C1 segment of cervical spinal cord (tissue), 14 donors: Measurements from ENCODE around the gene CYBRD1.
A peak's percentile ranks its signal among the peaks of the same experiment; 100 is the strongest.

Experiments
- DNase-seq, 14 donors: peaks; one replicate each; lab custom pipeline; 2025; lab: John Stamatoyannopoulos, UW

Gene CYBRD1

DNA sequence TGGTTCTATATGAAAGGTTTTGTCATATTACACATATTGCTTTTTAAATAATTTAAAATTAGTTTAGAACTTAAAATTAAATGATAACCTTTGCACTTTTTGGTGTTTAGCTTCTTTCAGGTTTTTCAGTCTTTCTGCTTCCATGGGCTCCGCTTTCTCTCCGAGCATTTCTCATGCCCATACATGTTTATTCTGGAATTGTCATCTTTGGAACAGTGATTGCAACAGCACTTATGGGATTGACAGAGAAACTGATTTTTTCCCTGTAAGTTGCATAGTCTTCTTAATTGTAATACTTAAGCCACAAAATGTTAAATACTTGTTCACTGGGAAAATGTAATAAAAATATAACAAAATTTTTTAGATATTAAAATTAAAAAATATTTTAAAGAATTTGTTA is 31.0 kb downstream of the CYBRD1 start:
- no peak for DNase-seq

DNA sequence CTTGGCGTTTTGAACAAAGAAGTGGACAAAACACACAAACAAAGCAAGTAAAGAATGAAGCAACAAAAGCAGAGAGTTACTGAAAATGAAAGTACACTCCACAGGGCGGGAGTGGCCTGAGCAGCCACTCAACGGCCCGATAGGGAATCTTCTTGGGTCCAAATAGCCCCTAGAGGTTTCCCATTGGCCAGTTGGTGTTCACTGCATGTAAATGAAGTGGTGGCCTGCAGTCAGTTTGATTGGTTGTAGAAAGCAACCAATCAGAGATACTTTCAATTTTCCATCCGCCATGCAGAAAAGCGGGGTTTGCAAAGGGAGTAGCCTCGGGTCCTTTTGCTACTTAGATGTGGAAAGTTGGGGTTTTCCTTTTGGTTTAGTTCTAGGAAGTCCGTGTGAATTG is 31.6 kb downstream of the CYBRD1 start:
- DNase-seq = peak in 8 of 14 donors; percentile 2 to 49 (median 12)

DNA sequence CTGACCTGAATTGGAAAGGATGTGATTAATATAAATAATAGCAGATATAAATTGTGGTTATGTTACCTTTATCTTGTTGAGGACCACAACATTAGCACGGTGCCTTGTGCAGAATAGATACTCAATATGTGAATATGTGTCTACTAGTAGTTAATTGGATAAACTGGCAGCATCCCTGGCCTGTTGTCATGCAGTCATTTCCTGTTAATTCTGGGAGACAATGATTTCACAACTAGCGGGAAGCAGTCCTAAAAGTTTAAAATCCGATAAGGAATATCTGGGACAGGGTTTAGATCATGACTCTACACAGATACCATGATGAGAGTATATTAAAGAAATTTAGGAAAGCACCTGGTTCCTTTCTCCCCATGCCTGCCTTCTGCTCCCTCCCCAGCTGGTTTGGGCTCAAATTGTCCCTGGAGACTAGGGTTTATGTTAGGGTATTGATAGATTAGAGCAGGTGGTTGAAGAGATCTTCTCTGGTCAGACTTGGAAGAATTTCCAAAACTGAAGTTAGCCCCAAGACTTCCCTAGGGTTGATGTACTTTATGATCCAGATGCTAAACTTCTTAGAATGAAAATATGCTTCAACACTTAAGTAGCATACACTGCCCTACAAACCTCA is 32.8 kb downstream of the CYBRD1 start:
- DNase-seq = no peak

DNA sequence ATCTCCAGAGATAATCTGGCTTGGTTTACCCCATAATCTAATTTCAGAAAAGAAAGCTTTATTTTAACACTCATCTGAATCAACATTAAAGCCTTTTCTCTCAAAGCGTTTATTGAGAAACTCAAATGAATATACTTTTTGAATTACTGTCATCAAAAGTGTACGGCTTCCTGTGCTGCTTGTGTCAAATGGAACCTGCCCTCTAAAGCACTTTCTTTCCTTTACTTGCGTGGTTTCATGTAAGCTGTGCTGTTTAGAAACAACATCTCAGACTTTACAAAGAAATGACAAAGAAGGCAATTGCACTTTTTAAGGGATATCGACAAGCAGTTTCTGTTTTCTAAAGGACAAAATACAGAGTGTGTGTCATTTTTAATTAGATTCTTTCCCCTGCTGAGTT is 35.1 kb downstream of the CYBRD1 start:
- DNase-seq = no peak

DNA sequence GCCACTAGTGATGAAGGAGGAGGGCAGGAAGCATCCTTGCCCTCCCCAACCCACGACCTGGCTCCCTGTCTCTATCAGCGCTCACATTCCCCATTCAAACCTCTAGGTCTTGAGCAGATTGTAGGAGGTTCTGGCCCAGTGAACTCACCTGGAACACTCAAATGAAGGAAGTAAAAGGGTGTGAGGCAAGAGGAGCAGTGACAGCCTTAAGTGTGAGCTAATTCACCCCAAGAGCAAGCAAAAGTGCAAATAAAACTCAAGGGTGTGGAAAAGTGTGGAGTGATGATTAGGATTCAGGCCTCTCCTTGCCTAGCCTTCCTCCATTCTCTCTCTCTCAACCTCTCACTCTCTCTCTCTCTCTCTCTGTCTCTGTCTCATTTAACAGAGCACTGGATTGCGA is 41.0 kb downstream of the CYBRD1 start:
- no peak for DNase-seq

DNA sequence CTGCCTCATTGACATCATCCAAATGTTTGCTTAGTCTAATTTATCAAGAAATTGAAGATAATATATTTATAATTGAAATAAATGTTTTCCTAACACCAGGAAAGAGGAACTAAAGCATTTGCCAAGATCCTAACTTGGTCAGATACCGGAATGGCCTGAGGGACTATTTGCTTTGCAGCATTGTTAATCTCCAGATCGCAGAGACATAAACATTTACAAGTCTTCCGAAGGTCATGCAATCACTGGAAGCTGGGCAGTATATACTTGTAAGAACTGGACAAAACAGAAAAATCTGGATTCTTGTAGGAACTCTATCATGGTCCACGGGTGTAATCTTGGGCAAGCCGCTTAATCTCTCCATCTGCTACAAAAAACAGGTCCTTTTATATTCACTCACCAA is 42.2 kb downstream of the CYBRD1 start:
- no peak for DNase-seq

DNA sequence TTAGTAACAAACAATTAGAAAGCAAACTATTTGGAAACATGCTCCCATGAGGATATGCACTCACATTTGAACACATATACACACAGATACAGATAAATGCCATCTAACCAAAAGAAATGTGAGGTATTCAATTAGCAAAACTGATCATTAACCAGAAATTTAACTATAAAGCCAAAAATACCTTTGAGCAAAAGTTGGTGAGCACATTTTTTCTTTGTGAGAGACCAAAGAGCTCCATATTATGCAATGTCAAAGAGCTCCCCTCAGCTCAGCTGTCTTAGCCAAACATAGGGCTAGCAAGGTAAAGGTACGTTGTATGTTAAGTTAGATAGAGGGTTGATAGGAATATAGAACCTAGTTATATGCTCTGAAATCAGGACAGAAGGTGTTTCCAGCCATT is 43.8 kb downstream of the CYBRD1 start:
- DNase-seq = no peak

DNA sequence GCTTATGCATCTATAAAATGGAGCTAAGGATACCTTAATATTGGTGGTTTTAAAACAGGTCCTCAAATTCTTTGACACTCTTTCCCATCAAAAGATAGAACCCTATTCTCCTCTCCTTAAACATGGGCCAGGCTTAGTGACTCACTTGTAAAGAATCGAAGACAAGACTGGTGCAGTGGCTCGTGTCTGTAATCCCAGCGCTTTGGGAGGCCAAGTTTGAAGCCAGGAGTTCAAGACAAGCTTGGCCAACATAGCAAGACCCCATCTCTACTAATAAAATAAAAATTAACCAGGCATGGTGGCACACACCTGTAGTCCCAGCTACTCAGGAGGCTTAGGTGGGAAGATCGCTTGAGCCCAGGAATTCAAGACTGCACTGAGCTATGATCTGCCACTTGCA is 44.5 kb downstream of the CYBRD1 start:
- DNase-seq = no peak

DNA sequence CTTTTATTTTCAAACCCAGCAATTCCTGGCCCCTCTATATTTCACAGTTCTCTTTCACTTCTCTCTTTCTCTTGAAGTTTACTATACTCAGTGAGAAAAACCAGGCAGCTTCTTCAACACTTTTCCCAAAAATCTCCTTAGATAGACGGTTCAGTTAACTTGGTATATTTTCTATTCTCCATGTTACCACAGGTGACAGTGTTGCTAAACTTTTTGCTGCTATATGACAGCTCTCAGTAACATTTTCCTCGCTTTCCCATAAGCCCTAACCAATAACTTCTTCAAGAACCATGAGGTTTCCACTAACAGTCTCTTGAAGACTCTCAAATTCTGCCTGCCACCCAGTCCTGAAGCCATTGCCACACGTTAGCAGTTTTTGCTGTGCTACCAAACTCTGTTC is 45.8 kb downstream of the CYBRD1 start:
- DNase-seq = no peak

DNA sequence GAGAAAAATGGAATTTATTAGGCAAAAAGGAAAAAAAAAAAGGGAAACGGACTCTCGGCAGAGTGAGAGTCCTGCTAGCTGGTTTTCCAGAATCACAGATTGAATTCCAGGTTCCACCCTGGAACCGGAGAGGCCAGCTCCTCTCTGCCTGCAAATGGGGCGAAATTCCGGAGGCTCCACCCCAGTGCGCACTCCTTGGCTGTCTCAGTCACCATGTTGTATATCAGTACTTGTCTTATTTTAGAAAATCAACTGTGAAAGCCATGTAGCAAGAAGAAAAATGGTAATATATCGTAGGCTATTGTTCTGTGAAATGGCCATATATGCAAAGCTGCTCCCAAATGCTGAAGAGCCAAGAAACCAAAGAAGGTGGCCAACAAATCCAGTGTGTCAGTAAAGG is 49.4 kb downstream of the CYBRD1 start:
- no peak for DNase-seq

DNA sequence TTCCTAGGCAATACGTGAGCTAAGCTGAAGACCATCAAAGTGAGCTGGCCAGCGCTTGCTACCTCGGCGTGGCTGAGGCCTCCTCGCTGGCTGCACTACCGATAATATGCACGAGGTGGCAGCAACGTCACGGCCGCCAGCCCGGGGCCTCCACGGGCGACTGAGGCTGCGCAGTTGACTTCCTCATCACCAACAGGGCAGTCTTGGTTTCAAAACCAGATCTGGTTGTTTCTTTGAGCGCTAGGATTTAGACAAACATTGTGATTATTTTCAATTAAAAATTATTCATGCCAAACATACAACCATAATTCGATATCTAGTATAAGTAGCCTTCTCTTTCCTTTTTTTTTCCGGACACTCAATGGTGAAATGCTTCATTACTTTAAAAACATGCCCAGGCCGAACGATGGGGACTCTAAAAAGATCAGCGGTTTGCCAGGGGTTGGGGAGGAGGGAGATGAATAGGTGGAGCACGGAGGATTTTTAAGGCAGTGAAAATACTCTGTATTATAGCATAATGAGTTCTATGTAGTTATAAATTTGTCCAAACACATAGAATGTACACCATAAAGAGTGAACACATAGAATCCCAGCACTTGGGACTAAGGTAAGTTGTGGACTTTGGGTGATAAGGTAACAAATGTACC is 52.0 kb downstream of the CYBRD1 start:
- DNase-seq = peak in 13 of 14 donors; percentile 4 to 83 (median 51)

DNA sequence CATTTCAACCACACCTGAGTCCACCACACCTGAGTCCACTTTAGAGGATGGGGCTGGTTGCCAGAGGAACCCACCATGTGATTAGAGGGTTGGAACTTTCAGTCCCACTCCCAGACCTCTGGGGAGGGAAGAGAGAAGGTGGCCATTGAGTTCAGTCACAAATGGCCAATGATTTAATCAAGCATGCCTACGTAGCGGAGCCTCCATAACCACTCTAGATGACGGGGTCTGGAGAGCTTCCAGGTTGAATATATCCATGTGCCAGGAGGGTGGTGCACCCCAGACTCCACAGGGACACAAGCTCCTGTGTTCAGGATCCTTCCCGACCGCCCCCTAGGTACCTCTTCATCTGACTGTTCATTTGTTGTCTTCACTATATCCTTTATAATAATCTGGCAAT is 53.3 kb downstream of the CYBRD1 start:
- no peak for DNase-seq

DNA sequence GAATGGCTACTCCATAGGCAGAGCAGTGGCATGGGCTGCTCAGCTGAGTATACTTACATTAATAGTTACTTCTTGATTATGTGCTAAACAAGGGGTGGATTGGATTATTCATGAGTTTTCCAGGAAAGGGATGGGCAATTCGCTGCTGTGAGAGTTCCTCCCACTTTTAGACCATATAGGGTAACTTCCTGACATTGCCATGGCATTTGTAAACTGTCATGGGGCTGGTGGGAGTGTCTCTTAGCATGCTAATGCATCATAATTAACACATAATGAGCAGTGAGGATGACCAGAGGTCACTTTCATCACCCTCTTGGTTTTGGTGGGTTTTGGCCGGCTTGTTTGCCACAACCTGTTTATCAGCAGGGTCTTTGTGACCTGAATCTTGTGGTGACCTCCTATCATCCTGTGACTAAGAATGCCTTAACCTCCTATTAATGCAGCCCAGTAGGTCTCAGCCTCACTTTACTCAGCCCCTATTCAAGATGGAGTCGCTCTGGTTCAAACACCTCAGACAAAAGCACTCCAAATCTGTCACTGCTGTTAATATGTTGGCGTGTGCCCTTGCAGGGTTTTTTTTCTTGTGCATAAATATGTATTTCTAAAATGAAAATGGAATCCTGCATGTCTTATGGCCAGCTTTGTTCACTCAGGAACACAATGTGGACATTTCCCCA is 56.0 kb downstream of the CYBRD1 start:
- no peak for DNase-seq

DNA sequence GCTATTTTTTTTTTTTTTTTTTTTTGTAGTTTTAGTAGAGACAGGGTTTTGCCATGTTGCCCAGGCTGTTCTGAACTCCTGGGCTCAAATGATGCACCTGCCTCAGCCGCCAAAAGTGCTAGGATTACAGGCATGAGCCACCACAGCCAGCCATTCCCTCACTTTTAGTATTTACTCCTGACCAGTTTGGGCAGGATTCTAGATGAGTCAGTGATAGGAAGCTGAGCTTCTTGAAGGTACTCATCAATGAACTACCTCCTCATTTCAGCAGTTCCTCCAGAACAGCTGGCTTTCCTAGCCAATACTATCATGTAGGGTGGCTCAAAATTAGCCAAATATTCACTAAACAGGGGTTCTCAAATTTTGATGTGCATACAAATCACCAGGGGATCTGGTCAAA is 57.2 kb downstream of the CYBRD1 start:
- DNase-seq = no peak

DNA sequence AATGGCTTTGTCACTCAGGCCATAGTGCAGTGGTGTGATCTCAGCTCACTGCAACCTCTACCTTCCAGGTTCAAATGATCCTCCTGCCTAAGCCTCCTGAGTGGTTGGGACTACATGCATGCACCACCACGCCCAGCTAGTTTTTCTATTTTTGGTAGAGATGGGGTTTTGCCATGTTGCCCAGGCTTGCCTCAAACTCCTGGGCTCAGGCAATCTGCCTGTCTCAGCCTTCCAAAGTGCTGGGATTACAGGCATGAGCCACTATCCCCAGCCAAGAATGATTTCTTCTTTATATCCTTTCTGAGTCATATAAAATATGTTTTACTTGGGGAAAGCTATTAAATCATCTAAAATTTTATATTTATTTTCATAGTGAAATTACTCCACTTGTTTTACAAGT is 61.3 kb downstream of the CYBRD1 start:
- DNase-seq = no peak

DNA sequence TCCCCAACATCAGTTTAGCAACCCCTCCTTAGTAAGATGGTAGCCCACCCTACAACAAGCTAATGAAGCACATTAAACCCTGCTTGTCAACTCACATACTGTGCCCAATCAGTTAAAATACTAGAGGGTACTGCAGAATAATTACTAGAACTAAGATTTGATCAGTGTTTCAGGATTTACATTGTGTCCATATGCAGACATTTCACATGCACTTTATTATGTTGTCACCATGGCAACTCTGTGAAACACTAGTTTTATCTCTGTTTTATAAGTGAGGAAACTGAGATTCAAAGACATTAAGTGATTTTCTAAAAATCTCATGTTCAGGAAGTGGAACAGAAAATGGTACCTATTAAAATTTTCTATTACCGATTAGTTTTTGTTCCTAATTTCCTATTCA is 61.7 kb downstream of the CYBRD1 start:
- DNase-seq = no peak

DNA sequence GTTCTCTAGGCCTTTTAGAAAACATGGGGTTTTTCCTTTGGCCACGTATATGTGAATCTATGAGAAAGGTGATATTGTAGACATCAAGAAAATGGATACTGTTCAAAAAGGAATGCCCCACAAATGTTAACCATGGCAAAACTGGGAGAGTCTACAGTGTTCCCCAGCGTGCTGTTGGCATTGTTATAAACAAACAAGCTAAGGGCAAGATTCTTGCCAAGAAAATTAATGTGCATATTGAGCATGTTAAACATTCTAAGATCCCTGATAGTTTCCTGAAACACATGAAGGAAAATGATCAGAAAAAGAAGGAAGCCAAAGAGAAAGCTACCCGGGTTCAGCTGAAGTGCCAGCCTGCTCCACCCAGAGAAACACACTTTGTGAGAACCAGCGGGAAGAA is 64.9 kb downstream of the CYBRD1 start:
- no peak for DNase-seq

DNA sequence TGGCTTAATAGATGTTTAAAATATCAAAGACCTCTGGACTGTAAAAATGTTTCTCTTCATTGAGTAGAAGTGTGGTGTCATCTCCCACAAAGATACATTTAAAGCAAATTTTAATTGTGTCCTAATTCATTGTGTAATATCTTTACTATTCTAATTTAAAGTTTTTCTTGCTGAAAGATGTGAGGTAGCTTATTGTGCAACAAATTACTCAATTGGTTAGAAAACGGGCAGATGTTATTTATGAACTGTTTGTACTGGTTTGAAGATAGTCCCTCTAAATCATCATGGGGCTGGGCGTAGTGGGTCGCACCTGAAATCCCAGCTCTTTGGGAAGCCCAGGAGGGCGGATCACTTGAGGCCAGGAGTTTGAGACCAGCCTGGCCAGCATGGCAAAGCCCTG is 65.3 kb downstream of the CYBRD1 start:
- no peak for DNase-seq

DNA sequence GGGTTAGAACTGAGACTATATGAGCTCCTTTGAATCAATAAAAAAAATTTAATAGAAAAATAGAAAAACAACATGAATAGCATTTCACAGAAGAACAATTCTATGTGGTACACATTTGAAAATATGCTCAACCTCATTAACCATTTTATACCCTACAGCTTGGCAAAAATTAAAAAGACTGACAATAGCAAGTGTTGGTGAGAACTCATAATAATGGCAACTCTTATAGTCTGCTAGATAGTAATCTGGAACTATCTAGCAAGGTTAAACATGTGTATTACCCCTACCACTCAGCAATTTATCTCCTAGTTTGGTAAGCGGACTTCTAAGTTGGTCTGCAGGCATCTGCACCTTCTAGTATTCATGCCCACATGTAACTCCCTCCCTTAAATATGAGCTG is 67.8 kb downstream of the CYBRD1 start:
- DNase-seq = no peak

DNA sequence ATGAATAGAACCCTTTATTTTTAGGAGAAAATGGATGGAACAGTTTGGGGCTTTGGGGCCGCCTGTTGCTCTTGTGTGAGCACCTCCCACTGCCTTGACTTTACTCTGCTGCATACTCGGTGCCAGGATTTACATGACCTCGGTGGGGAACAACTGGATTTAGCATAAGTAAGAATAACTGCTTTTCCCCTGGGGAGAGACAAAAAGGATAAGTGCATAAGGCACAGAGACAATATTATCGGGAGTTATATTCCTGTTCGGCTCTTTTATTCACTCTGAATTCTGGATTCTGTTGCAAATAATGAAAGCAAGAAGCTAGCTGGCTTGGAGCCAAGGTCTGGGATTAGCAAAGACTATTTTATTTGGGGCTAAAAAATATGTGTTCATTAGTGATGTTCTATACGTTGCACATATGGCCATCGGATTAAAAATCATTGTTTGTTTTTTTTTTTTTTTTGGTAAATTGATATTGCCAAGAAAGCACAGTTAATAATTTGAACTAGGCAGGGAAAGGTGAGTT is 69.8 kb downstream of the CYBRD1 start:
- no peak for DNase-seq

DNA sequence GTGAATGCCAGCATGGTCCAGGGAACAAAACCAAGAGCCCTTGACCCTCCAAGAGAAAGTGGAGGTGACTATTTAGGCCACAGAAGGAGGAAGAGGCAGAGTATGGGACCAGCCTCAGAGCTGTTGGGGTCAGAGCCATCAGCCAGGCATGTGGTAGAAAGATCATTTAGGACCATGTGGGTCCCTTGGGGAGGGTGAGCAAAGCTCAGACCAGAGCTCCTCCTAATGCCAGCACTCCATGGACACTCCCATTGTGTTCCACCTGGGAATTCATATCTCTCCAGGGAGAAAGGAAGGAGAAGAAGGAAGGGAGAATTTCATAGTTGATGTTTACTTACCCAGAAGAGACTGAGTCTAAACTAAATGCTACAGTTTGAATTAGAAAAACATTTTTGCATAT is 73.2 kb downstream of the CYBRD1 start:
- no peak for DNase-seq

DNA sequence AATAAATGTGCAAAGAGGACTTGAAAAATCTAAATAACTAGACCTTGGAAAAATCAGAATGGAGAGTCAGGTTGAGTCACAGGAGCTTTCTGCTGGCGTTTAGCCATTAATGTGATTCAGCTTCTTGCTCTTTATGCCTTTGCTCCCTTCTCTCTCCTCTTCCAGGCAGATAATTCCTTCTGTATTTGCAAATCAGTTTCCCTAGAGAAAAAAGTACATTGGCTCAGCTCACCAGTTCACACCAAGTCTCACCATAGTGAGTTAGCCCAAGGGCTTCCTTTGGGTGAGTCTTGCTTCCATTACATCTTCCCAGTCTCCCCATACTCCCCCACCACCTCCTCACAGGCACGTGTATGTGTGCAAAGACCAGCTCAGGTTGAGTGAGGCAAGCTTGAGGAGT is 73.6 kb downstream of the CYBRD1 start:
- DNase-seq = no peak

DNA sequence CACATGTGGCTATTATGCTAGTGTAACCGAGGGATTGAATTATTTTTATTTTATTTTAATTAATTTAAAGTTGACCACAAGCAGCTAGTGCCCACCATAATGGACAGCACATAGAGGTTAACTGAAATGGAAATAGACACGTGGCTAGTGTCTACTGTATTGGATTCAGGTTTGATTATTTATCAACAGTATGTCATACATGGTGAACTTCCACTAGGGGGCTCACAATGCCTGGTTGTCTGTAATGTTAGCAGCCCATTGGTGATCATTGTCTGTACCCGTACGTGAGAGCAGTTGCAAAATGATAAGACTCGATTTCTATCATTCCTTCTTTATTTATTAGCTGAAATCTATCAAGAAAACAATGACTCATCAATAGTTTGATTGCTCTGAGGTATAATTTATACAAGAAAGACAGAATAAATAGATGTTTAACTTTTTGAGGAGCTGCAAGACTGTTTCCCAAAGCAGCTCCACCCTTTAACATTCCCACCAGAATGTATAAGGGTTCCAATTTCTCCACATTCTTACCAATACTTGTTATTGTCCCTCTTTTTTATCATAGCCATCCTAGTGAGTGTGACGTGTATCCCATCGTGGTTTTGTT is 76.5 kb downstream of the CYBRD1 start:
- DNase-seq = peak in 5 of 14 donors; percentile 2 to 21 (median 11)
